GM20000 (cell line): ENCODE data around the gene MATK.

ENCODE experiments used
- DNase-seq: peaks from one replicate; pipeline ENCODE4 v3.0.0; 2012; ENCODE audit warnings: low spot score
- TF ChIP-seq, protein P1 (sequence below): IDR thresholded peaks from 2 replicates; pipeline ENCODE4 v1.5.1; 2012; ENCODE audit warnings: mild to moderate bottlenecking, control low read depth; ENCODE audit errors: extremely low read depth, missing control alignments

Gene MATK

GRCh38 chr19:3814648-3815047, 28.5 kb upstream of the MATK start:
- TF ChIP-seq, protein P1, sequence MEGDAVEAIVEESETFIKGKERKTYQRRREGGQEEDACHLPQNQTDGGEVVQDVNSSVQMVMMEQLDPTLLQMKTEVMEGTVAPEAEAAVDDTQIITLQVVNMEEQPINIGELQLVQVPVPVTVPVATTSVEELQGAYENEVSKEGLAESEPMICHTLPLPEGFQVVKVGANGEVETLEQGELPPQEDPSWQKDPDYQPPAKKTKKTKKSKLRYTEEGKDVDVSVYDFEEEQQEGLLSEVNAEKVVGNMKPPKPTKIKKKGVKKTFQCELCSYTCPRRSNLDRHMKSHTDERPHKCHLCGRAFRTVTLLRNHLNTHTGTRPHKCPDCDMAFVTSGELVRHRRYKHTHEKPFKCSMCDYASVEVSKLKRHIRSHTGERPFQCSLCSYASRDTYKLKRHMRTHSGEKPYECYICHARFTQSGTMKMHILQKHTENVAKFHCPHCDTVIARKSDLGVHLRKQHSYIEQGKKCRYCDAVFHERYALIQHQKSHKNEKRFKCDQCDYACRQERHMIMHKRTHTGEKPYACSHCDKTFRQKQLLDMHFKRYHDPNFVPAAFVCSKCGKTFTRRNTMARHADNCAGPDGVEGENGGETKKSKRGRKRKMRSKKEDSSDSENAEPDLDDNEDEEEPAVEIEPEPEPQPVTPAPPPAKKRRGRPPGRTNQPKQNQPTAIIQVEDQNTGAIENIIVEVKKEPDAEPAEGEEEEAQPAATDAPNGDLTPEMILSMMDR, result no peak
- no peak for DNase-seq

DNA sequence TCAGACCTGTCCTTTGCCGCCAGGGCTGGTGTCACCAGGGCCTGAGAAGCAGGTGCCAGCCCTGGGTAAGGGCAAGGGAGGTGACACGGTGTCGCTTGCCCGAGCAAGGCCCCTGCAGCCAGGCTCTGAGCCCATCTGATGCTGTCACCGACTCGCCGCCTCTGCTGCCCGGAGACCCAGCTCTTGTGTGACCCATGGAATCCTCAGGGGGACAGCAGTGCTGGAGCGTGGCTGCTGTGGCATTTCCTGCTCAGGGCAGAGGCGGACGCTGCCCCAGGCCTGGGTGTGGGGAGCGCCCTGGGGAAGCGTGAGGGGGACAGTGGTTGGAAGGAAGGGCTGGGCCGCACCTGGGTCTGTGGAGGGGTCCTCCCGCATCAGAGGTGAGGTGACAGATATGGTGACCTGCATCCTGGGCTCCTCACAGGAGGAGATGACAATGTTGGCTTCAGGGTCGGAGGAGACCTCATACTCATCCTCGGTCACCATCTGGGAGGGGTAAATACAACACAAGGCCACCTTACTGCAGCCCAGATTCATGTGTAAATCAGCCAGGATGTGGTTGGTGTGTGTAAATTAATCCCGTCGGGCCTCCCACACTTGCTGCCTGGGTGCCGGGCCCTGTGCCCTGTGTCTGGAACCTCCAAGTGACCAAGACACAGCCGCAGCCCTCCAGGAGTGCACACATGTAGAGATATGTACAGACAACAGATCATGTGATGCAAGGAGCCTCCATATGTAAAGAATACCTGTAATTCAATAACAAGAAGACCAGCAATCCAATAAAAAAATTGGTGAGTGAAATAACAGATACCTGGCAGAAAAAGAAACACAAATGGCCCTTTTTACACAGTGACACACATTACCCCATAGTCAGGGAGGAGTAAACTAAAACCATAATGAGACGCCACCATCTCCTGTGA, 27.6 kb upstream of the MATK start:
- TF ChIP-seq, protein P1, result no peak
- no peak for DNase-seq

DNA sequence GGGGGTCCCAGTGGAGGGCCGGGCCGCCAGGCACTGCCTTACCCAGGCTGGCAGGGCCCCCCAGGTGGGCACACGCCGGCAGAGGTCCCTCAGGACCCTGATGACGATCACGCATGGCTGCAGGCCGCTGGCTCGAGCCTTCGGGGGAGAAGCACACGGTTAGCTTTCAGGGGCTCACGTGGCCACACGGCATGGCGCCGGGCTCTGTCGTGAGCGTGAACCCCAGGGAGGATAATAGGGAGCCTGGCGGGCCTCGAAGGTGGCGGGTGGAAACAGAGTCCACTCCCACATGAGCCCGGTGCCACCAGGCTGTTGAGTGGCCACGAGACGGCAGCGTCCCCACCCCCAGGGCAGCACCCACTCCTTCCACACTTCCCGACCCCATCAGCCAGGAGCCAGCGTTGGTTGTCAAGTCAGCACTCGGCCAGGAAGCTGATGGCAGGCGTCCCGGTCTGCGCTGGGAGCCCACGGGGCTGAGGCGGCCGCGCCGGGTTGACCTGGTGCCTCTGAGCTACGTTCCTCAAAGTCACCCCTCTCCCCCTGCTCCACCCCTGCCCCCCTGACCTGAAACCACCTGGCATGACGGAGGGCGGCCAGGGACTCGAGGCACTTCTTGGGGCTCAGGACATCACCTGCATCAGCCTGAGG, 24.7 kb upstream of the MATK start:
- no peak for DNase-seq
- TF ChIP-seq, protein P1, result no peak

GRCh38 chr19:3809881-3810707, 23.9 kb upstream of the MATK start:
- peak; percentile 72 for DNase-seq
- TF ChIP-seq, protein P1, result no peak

GRCh38 chr19:3808420-3809143, 22.4 kb upstream of the MATK start:
- TF ChIP-seq, protein P1, result no peak
- DNase-seq, result no peak

- TF ChIP-seq, protein P1, result no peak
- DNase-seq, result no peak
These were observed 21.6 kb upstream of the MATK start for GRCh38 chr19:3807574-3808354.
